HG03571 (cell line): ENCODE data around the gene NELFE.
"Not testable (repeated sequence)": the region's sequence is repeated elsewhere in the genome, so short reads cannot be mapped to it uniquely, and the experiment has no call there.

Source experiments
- ATAC-seq: cut with Tn5 transposase; IDR thresholded peaks from one replicate; pipeline ENCODE4 v1.9.1; 2021; ENCODE audit not compliant: unreplicated experiment

The NELFE gene

GRCh38 chr6:31976065-31976464 is 17.3 kb upstream of the NELFE start:
- not testable (repeated sequence) for ATAC-seq

GRCh38 chr6:31972709-31973350 is 14.1 kb upstream of the NELFE start:
- peak; percentile 6 for ATAC-seq

GRCh38 chr6:31971993-31972708 is 13.4 kb upstream of the NELFE start, which contains the start of gene DXO:
Gene DXO (minus strand): TSS chr6:31972138. CDS start chr6:31971675, 463 bp downstream.
- ATAC-seq: peak; percentile 71

- no peak for ATAC-seq
Observed at GRCh38 chr6:31971279-31971992, 12.7 kb upstream of the NELFE start.

GRCh38 chr6:31970604-31971271 is 12.0 kb upstream of the NELFE start:
- ATAC-seq: no peak

- no peak for ATAC-seq
Observed at GRCh38 chr6:31969712-31970603, 11.2 kb upstream of the NELFE start.

- no peak for ATAC-seq
Observed at GRCh38 chr6:31968791-31969711, 10.3 kb upstream of the NELFE start.

- no peak for ATAC-seq
Observed at GRCh38 chr6:31968326-31968725, 9.6 kb upstream of the NELFE start.

- ATAC-seq: no peak
Observed at GRCh38 chr6:31967926-31968320, 9.2 kb upstream of the NELFE start.

GRCh38 chr6:31966997-31967925 is 8.5 kb upstream of the NELFE start:
- ATAC-seq: no peak

GRCh38 chr6:31966506-31966905 is 7.7 kb upstream of the NELFE start:
- ATAC-seq: no peak

GRCh38 chr6:31965700-31966099 is 6.9 kb upstream of the NELFE start:
- ATAC-seq: no peak

- ATAC-seq: no peak
Observed at GRCh38 chr6:31963921-31964320, 5.2 kb upstream of the NELFE start.

- no peak for ATAC-seq
Observed at GRCh38 chr6:31961616-31962015, 2.8 kb upstream of the NELFE start.

- ATAC-seq: no peak
Observed at GRCh38 chr6:31958412-31958740, 395 bp downstream of the NELFE start.

- ATAC-seq: no peak
Observed at GRCh38 chr6:31956796-31957195, 2.0 kb downstream of the NELFE start.

- no peak for ATAC-seq
Observed at GRCh38 chr6:31954511-31954910, 4.3 kb downstream of the NELFE start.

- no peak for ATAC-seq
Observed at GRCh38 chr6:31952890-31953289, 5.9 kb downstream of the NELFE start.
